A549 (cell line): Measurements from ENCODE around the gene C19orf25. TPM values are rescaled to one million over a fixed set of nuclear protein-coding genes. Genes with fewer than 3 reads are reported as not detected.
A peak's percentile ranks its signal among the peaks of the same experiment; 100 is the strongest.

Experiments
- ATAC-seq, 2 experiments: fragments of 200-7000 bp in 1 of 2; fragments of >200 bp in 1 of 2; cut with Nextera tagmentation in 1 of 2; cut with Tn5 transposase in 1 of 2; 3 replicates each; pipeline versions ENCODE4 v1.8.0 to v1.9.1; 2018 to 2020; ENCODE audit warnings: mild to moderate bottlenecking in 1 of 2, moderate library complexity in 1 of 2
- CTCF ChIA-PET: fragments of 300-600 bp; sonication (Branson Sonifier 250); formaldehyde crosslinking; extraction: SDS; loops from one replicate; lab custom pipeline; 2021; ENCODE audit warnings: antibody characterized with exemption, inconsistent platforms; lab: Yijun Ruan, JAX
- POLR2A ChIA-PET: fragments of 350-600 bp; formaldehyde crosslinking; extraction: SDS; loops from one replicate; lab custom pipeline; 2021; ENCODE audit warnings: antibody characterized with exemption, inconsistent platforms; lab: Yijun Ruan, JAX
- DNase-seq, 2 experiments: peaks; one replicate each; pipeline versions ENCODE4 v3.0.0 to v3.0.0-alpha.2; 2011 to 2016; ENCODE audit warnings: low read depth in 1 of 2, low spot score in 1 of 2
- FAIRE-seq: peaks from 2 replicates; lab custom pipeline; 2011; peaks lifted over from hg19 to GRCh38; lab: Jason Lieb, UNC
- H3K27ac ChIP-seq, 2 experiments: fragments of >200 bp; sonication (Bioruptor Twin); formaldehyde crosslinking; 3 replicates each; pipeline ENCODE4 v1.5.1; 2016 to 2017
- H3K4me1 ChIP-seq: fragments of >200 bp; sonication (Bioruptor Twin); formaldehyde crosslinking; 3 replicates; pipeline ENCODE4 v1.6.1; 2016
- H3K4me2 ChIP-seq: fragments of >200 bp; sonication (Bioruptor Twin); formaldehyde crosslinking; 3 replicates; pipeline ENCODE4 v1.6.1; 2016
- H3K4me3 ChIP-seq: fragments of >200 bp; sonication (Bioruptor Twin); formaldehyde crosslinking; 3 replicates; pipeline ENCODE4 v1.5.1; 2016
- H3K9me3 ChIP-seq: fragments of >200 bp; sonication (Bioruptor Twin); formaldehyde crosslinking; 3 replicates; pipeline ENCODE4 v1.6.1; 2016
- CHD4 ChIP-seq: fragments of 200-600 bp; sonication (generic); IDR thresholded peaks from 2 replicates; pipeline ENCODE4 v1.6.1; 2016; ENCODE audit warnings: antibody characterized with exemption, mild to moderate bottlenecking, borderline replicate concordance
- FOXS1 ChIP-seq: fragments of 250-450 bp; sonication (Bioruptor Pico); IDR thresholded peaks from 2 replicates; pipeline ENCODE4 v1.5.0; 2020; ENCODE audit warnings: mild to moderate bottlenecking, moderate library complexity
- HOXA7 ChIP-seq: fragments of 250-450 bp; sonication (Bioruptor Pico); IDR thresholded peaks from 2 replicates; pipeline ENCODE4 v1.5.0; 2020; ENCODE audit warnings: mild to moderate bottlenecking, moderate library complexity
- KDM1A ChIP-seq: fragments of 200-600 bp; sonication (generic); IDR thresholded peaks from 2 replicates; pipeline ENCODE4 v1.6.1; 2016; ENCODE audit warnings: low read depth, mild to moderate bottlenecking
- NFE2L2 ChIP-seq: fragments of 150-350 bp; conservative IDR thresholded peaks from 2 replicates; pipeline ENCODE4 v1.6.1; 2014; ENCODE audit warnings: low read length
- NPAS2 ChIP-seq: fragments of 250-450 bp; sonication (Bioruptor Pico); IDR thresholded peaks from 2 replicates; pipeline ENCODE4 v1.8.0; 2022; ENCODE audit warnings: mild to moderate bottlenecking, moderate library complexity, borderline replicate concordance
- NR3C1 ChIP-seq: fragments of >200 bp; sonication (Bioruptor Twin); formaldehyde crosslinking; IDR thresholded peaks from 3 replicates; pipeline ENCODE4 v1.6.1; 2017
- RFX5 ChIP-seq: fragments of 450-650 bp; IDR thresholded peaks from 2 replicates; pipeline ENCODE4 v1.7.1; 2014; ENCODE audit warnings: antibody characterized with exemption, mild to moderate bottlenecking, moderate library complexity
- RNF2 ChIP-seq: fragments of 200-600 bp; sonication (generic); IDR thresholded peaks from 2 replicates; pipeline ENCODE4 v1.6.1; 2016; ENCODE audit warnings: low read depth, mild to moderate bottlenecking, antibody characterized with exemption, moderate library complexity, borderline replicate concordance
- SMC3 ChIP-seq: fragments of >200 bp; sonication (Bioruptor Twin); formaldehyde crosslinking; IDR thresholded peaks from 3 replicates; pipeline ENCODE4 v1.6.1; 2018; ENCODE audit warnings: inconsistent platforms
- SREBF2 ChIP-seq: fragments of 450-650 bp; IDR thresholded peaks from 2 replicates; pipeline ENCODE4 v1.6.1; 2014; ENCODE audit warnings: mild to moderate bottlenecking, moderate library complexity
- ZFP36 ChIP-seq: fragments of 450-650 bp; IDR thresholded peaks from 2 replicates; pipeline ENCODE4 v1.6.1; 2014; ENCODE audit warnings: borderline replicate concordance; ENCODE audit not compliant: partially characterized antibody
- ZSCAN20 ChIP-seq: fragments of 250-450 bp; sonication (Bioruptor Pico); IDR thresholded peaks from 2 replicates; pipeline ENCODE4 v1.8.0; 2022; ENCODE audit warnings: mild to moderate bottlenecking, moderate library complexity
- WGBS: methylation state at CpG from one replicate; pipeline ENCODE4 v1.1.6; 2017; ENCODE audit errors: missing lambda C conversion rate; 5-methylcytosine and 5-hydroxymethylcytosine counted together
- polyA plus RNA-seq, 4 experiments: library from polyadenylated mRNA; depleted of rRNA in 3 of 4; stranded (reverse); fragments of >200 nt; fragmentation: RNase III in 1 of 4; extraction: RNeasy Plus Mini Kit Qiagen cat#74134 plus additional on column Dnase treatment in 1 of 4; gene quantifications; 2 replicates in 3 of 4; 3 replicates in 1 of 4; pipeline ENCODE4 v1.2.3, GENCODE V29; 2011 to 2017
- TF ChIP-seq, protein P1 (sequence below): fragments of 450-650 bp; IDR thresholded peaks from 2 replicates; pipeline ENCODE4 v1.6.1; 2014; ENCODE audit warnings: antibody characterized with exemption
- TF ChIP-seq, protein P2 (sequence below): IDR thresholded peaks from 2 replicates; pipeline ENCODE4 v1.6.1; 2012
- TF ChIP-seq, protein P3 (sequence below): IDR thresholded peaks from 2 replicates; pipeline ENCODE4 v1.6.1; 2012; ENCODE audit warnings: low read depth, borderline replicate concordance

Gene C19orf25
- polyA plus RNA-seq, 2 of the 4 experiments (the other 2 are of a cell fraction), result 8.2 to 20.7 TPM

DNA sequence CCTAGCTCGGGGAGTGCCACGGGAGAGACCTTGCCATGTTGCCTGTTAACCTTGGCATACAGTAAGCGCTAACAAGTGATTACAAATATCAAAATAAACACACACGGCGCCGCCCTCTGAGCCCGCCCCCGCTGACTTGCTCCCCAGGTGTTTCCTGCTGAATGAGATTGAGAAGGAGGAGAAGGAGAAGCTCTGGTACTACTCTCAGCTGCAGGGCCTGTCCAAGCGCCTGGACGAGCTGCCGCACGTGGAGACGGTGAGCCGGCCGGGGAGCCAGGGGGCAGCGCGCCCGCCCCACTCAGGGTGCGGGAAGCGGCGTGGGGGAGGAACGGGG lies 24.0 kb downstream of the C19orf25 start:
- no peaks in the 10 kb centered on the region for H3K9me3 ChIP-seq
- peak overlapping the region; percentile 59 for H3K4me2 ChIP-seq
- ChIA-PET POLR2A (no interaction called here), CTCF (interaction anchor here (0.6 to 4.4 kb wide), 3 partner anchors 10 to 59 kb away, joined by 3 to 34 read pairs (median 3); no protein-coding TSS in a partner anchor)
- no peak for DNase-seq
- 41% methylated on average over 19 of the region's 22 CpGs for WGBS
- no peak overlapping the region for H3K27ac ChIP-seq
- no peak overlapping the region for H3K4me3 ChIP-seq
- no peak; a peak in 2 of 6 replicates for ATAC-seq
- TF ChIP-seq, protein P1, sequence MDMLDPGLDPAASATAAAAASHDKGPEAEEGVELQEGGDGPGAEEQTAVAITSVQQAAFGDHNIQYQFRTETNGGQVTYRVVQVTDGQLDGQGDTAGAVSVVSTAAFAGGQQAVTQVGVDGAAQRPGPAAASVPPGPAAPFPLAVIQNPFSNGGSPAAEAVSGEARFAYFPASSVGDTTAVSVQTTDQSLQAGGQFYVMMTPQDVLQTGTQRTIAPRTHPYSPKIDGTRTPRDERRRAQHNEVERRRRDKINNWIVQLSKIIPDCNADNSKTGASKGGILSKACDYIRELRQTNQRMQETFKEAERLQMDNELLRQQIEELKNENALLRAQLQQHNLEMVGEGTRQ, result no peak
- TF ChIP-seq NPAS2 (CRISPR knock-in tag) (no peak), SMC3 (no peak), RFX5 (no peak)
- FAIRE-seq, result no peak
- H3K4me1 ChIP-seq, result peaks cover 10% of the 10 kb centered on the region; the same call in 2 of the 3 replicates

DNA sequence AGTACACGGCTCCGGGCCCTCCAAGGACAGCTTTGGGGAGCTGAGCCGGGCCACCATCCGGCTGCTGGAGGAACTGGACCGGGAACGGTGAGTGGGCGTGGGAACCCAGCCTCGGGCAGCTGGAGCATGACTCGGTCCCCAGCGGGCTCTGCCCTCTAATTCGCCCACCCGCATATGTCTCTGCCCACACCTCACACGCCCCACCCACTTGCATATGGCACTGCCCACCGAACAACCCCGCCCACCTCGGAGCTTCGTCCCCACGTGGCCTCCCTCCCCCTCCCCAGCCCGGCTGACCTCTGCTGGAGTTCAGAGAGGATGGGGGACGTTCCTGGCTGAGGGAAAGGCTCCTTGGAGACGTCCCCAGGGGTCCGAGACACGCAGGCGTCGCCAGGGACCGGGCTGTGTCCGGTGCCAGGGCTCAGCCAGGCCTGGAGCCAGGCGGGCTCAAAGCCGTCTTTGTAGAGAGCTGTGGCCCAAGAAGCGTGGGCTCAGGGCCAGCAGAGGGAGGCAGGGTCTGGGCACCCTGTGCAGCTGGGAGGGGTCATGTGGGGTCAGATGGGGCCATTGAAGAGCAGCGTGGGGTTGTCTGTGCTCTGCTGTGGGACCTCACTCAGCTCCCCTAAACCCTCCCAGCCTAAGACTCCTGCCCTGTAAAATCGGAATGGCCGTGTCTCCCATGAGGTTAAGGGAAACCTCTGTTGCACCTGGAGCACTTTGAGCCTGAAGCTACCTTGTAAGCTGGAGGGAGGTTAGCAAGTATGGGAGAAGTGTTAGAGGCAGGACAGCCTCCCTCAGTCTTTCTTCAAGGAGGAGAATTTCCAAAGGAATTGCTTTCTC lies 25.3 kb downstream of the C19orf25 start:
- TF ChIP-seq FOXS1 (CRISPR knock-in tag) (no peak), RFX5 (no peak), NR3C1 (no peak), CHD4 (no peak), KDM1A (no peak), SREBF2 (no peak), ZSCAN20 (no peak), RNF2 (no peak), HOXA7 (CRISPR knock-in tag) (no peak), NFE2L2 (no peak), ZFP36 (no peak)
- TF ChIP-seq, protein P2, sequence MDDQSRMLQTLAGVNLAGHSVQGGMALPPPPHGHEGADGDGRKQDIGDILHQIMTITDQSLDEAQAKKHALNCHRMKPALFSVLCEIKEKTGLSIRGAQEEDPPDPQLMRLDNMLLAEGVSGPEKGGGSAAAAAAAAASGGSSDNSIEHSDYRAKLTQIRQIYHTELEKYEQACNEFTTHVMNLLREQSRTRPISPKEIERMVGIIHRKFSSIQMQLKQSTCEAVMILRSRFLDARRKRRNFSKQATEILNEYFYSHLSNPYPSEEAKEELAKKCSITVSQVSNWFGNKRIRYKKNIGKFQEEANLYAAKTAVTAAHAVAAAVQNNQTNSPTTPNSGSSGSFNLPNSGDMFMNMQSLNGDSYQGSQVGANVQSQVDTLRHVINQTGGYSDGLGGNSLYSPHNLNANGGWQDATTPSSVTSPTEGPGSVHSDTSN, result no peak
- TF ChIP-seq, protein P1, result no peak
- 68% methylated on average over 7 of the region's 33 CpGs for WGBS
- ATAC-seq (peak; percentile 9 to 48; a peak in 5 of 6 replicates), FAIRE-seq (no peak), DNase-seq (peak in 1 of 2 experiments; percentile 64)
- Histone ChIP-seq H3K27ac (no peak overlapping the region), H3K4me3 (no peak overlapping the region), H3K4me1 (peaks cover 13% of the 10 kb centered on the region; the same call in 2 of the 3 replicates), H3K9me3 (no peaks in the 10 kb centered on the region), H3K4me2 (0 out of 3 replicates have a peak overlapping the region, but pooled peaks have one; percentile 10)
- CTCF ChIA-PET, result interaction anchor here (0.8 to 4.4 kb wide), 5 partner anchors 9 to 211 kb away, joined by 3 to 34 read pairs (median 3); no protein-coding TSS in a partner anchor
- POLR2A ChIA-PET, result interaction anchor here (0.7 to 0.9 kb wide), 2 partner anchors 8 to 60 kb away, joined by 3 read pairs; no protein-coding TSS in a partner anchor

DNA sequence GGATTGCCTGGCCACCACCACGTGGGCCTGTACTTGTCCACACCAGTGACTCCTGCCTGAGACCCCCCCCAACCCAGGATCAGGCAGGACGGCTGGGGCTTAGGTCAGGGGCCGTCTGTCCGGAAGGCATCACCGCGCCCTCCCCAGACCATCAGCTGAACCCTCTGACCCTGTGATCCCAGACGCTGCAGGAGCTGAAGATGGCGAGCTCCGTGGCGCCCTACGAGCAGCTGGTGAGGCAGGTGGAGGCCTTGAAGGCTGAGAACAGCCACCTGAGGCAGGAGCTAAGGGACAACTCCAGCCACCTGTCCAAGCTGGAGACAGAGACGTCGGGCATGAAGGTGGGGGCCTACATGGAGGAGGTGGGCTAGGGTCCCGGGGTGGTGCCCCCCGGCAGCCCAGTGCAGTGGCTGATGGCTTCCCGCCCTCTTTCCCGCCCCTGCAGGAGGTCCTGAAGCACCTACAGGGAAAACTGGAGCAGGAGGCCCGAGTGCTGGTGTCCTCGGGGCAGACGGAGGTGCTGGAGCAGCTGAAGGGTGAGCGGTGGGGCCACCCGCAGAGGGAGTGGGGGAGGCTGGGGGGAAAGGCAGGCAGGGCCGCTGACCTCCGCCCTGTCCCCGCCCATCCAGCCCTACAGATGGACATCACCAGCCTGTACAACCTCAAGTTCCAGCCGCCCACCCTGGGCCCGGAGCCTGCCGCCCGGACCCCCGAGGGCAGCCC lies 26.1 kb downstream of the C19orf25 start:
- 37% methylated on average over 8 of the region's 30 CpGs for WGBS
- ChIA-PET POLR2A (interaction anchor here (0.9 kb wide), 2 partner anchors 8 to 13 kb away, joined by 3 read pairs; no protein-coding TSS in a partner anchor), CTCF (interaction anchor here (0.9 to 4.4 kb wide), 3 partner anchors 8 to 211 kb away, joined by 3 to 34 read pairs (median 4); no protein-coding TSS in a partner anchor)
- FAIRE-seq (no peak), ATAC-seq (no peak), DNase-seq (no peak)
- H3K9me3 ChIP-seq, result no peaks in the 10 kb centered on the region
- no peak overlapping the region for H3K27ac ChIP-seq
- no peak for TF ChIP-seq ZSCAN20
- TF ChIP-seq, protein P3, sequence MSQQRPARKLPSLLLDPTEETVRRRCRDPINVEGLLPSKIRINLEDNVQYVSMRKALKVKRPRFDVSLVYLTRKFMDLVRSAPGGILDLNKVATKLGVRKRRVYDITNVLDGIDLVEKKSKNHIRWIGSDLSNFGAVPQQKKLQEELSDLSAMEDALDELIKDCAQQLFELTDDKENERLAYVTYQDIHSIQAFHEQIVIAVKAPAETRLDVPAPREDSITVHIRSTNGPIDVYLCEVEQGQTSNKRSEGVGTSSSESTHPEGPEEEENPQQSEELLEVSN, result 0 out of 2 replicates have a peak, but pooled peaks have one; percentile 22
- TF ChIP-seq NPAS2 (CRISPR knock-in tag), result no peak
- peaks cover 13% of the 10 kb centered on the region; the same call in 2 of the 3 replicates for H3K4me1 ChIP-seq
- H3K4me2 ChIP-seq, result 0 out of 3 replicates have a peak overlapping the region, but pooled peaks have one; percentile 10
- no peak overlapping the region for H3K4me3 ChIP-seq
